Measurements from ENCODE around the gene PRDM16. TPM values are rescaled to one million over a fixed set of nuclear protein-coding genes. Genes with fewer than 3 reads are reported as not detected.

The PRDM16 gene
- total and polyA plus RNA-seq, 2 experiments from 2014 or later: 41.8 to 55.8 TPM

- Histone ChIP-seq H3K4me1 (ENCODE audit: low read depth) (peaks cover 7% of the 10 kb centered on the region), H3K9me3 (ENCODE audit: low read depth) (no peaks in the 10 kb centered on the region)
- no peak for DNase-seq (ENCODE audit: low read depth in 1 of 2, low spot score in 1 of 2)
Observed at GRCh38 chr1:3468236-3469103, 399.5 kb downstream of the PRDM16 start.

GRCh38 chr1:3469104-3469848, 400.3 kb downstream of the PRDM16 start:
- Histone ChIP-seq H3K27me3 (no peaks in the 10 kb centered on the region), H3K9me3 (ENCODE audit: low read depth) (no peaks in the 10 kb centered on the region), H3K27ac (no peak overlapping the region), H3K36me3 (no peaks in the 10 kb centered on the region), H3K4me1 (ENCODE audit: low read depth) (peaks cover 7% of the 10 kb centered on the region), H3K4me3 (no peak overlapping the region)
- DNase-seq (ENCODE audit: low read depth in 1 of 2, low spot score in 1 of 2): no peak
- TF ChIP-seq CTCF (IDR thresholded peaks at IDR 0.05; ENCODE audit: low read depth, low read length): no peak

More at GRCh38 chr1:3468236-3469103, 399.5 kb downstream of the PRDM16 start:
- no peak overlapping the region for H3K4me3 ChIP-seq
- H3K27me3 ChIP-seq: no peaks in the 10 kb centered on the region
- H3K27ac ChIP-seq: no peak overlapping the region
- no peak for TF ChIP-seq CTCF (IDR thresholded peaks at IDR 0.05; ENCODE audit: low read depth, low read length)
- H3K36me3 ChIP-seq: no peaks in the 10 kb centered on the region

GRCh38 chr1:3469849-3470649, 401.0 kb downstream of the PRDM16 start:
- TF ChIP-seq CTCF (IDR thresholded peaks at IDR 0.05; ENCODE audit: low read depth, low read length): no peak
- no peak overlapping the region for H3K4me3 ChIP-seq
- no peak overlapping the region for H3K27ac ChIP-seq
- no peaks in the 10 kb centered on the region for H3K36me3 ChIP-seq
- peaks cover 7% of the 10 kb centered on the region for H3K4me1 ChIP-seq (ENCODE audit: low read depth)
- no peak for DNase-seq (ENCODE audit: low read depth in 1 of 2, low spot score in 1 of 2)
- H3K27me3 ChIP-seq: no peaks in the 10 kb centered on the region
- no peaks in the 10 kb centered on the region for H3K9me3 ChIP-seq (ENCODE audit: low read depth)

- H3K4me3 ChIP-seq: no peak overlapping the region
- TF ChIP-seq CTCF (IDR thresholded peaks at IDR 0.05; ENCODE audit: low read depth, low read length): no peak
- peaks cover 7% of the 10 kb centered on the region for H3K4me1 ChIP-seq (ENCODE audit: low read depth)
- H3K27me3 ChIP-seq: no peaks in the 10 kb centered on the region
- no peaks in the 10 kb centered on the region for H3K9me3 ChIP-seq (ENCODE audit: low read depth)
- peak overlapping the region; percentile 75 for H3K27ac ChIP-seq
- no peak for DNase-seq (ENCODE audit: low read depth in 1 of 2, low spot score in 1 of 2)
- no peaks in the 10 kb centered on the region for H3K36me3 ChIP-seq
Observed at GRCh38 chr1:3470650-3471355, 401.8 kb downstream of the PRDM16 start.

Measured in cardiac muscle cell (in vitro differentiated cells and primary cell).